HFF-Myc (cell line): ENCODE results near the gene CACNG5.
"Not testable (repeated sequence)": the region's sequence is repeated elsewhere in the genome, so short reads cannot be mapped to it uniquely, and the experiment has no call there.

ENCODE experiments used
- DNase-seq: peaks from one replicate; pipeline ENCODE4 v3.0.0-alpha.2; 2011; ENCODE audit warnings: low read depth; ENCODE audit errors: extremely low read depth
- H3K4me3 ChIP-seq: replicated peaks from 2 replicates; pipeline ENCODE4 v1.5.1; 2011; ENCODE audit warnings: low read depth, mild to moderate bottlenecking, control low read depth, low read length
- CTCF ChIP-seq: IDR thresholded peaks from 2 replicates; pipeline ENCODE4 v1.5.1; 2012; ENCODE audit warnings: mild to moderate bottlenecking, low read depth, low read length, control low read depth; ENCODE audit errors: missing control alignments

Gene CACNG5

DNA sequence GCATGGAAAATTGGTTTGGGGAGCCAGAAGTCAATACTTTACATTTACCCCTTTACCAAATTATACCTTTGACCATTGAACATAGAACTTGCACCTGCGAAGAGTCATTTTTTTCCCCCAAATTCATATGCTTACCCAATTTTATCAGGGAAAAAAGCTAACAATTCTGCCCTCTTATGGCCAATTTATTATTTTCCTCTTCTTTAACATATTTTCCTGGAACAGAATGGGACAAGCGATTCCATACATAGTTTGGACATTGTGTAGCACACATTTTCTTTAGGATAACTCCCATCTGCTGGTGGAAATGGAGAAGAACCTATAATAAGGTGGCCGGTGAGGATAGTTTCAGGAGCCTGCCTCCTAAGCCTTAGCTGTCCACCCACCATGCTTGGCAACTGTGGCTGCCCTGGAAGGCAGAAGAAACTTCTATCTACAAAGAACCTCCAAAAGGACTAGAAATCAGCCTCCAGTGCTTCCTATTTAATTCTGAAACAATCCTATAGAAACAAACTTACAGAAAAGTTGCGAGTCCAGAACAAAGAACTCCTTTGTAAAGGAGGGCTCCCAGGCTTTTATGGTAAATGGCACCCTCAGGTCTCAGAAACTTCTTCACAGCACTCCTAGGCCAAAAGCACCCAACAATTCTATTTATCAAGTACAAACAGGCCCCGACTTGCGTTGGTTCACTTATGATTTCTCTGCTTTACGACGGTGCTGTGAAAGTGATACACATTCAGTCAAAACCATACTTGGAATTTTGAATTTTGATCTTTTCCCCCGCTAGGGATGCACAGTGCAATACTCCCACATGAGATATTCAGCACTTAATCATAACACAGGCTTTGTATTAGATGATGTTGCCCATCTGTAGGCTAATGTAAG is 65.5 kb downstream of the CACNG5 start:
- peak; percentile 9 for TF ChIP-seq CTCF
- DNase-seq: no peak
- no peak overlapping the region for H3K4me3 ChIP-seq

- DNase-seq, H3K4me3 ChIP-seq: not testable (repeated sequence)
Measured at GRCh38 chr17:66903296-66903695, 68.4 kb downstream of the CACNG5 start.

DNA sequence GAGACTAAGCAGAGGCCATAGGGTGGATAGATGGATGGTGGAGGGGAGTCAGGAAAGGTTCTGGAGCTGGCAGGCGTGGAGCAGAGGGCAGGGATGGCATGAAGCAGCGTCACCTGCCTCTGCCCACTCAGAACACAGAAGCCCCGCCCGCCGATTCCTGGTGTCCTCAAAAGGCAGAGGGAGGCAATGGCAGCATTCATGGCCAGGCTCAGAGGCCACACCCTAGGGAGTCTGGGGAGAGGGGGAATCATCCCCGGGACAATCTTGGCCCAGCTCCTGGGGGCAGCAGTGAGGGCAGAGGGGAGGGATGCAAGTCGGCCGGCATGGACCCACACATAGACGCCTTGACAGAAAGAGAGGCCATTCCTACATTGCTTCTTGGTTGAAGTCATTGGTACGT is 68.9 kb downstream of the CACNG5 start:
- no peak overlapping the region for H3K4me3 ChIP-seq
- no peak for TF ChIP-seq CTCF
- DNase-seq: no peak

DNA sequence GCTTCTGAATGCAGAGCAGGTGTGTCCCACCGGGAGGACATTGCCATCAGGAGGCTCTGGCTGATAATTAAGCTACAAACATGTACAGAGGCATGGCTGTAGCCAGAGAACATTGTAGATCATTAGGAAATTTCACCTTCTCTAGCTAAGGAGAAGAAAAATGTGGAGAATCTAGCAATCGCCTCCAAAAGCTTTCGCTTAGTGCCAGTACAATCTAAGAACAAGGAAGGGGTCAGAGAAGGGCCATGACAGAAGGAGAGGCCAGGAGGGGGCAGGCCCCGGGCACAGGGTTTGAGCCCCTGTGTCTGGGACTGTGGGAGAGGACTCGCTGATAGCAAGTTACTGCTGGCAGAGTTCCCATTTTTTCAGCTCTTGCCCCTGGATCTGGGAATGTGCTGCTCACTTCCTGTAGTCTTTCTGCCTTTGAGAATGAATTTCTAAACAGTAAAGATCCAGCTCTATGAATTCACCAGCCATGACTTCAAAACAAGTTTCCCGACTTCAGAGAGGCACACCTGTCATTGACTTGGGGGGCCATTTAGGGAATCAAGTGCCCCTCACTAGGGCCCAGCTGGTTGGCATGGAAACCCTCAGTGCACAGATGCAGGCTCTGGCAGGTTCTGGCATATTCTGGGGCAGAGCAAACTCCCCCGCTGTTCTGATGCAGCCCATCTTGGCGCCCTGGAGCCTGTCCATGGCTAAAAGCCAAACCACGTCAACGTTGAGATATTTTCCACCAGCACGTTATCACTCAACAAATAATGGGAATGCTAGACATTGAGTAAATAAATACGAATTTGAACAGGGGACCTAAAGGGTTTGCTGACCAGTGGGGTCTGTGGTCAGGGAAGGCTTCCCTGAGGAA is 70.1 kb downstream of the CACNG5 start:
- no peak for DNase-seq
- no peak for TF ChIP-seq CTCF

GRCh38 chr17:66906321-66907278 is 71.7 kb downstream of the CACNG5 start:
- TF ChIP-seq CTCF: peak; percentile 91
- H3K4me3 ChIP-seq: no peak overlapping the region
- DNase-seq: peak; percentile 53

More for the DNA sequence above, 70.1 kb downstream of the CACNG5 start:
- no peak overlapping the region for H3K4me3 ChIP-seq

GRCh38 chr17:66909804-66910373 is 75.0 kb downstream of the CACNG5 start:
- no peak overlapping the region for H3K4me3 ChIP-seq
- no peak for TF ChIP-seq CTCF
- DNase-seq: no peak
